HepG2 (cell line): ENCODE results near the gene CRTAC1. TPM values are rescaled to one million over a fixed set of nuclear protein-coding genes. Genes with fewer than 3 reads are reported as not detected.

ENCODE experiments used
- ATAD3A ChIP-seq: sonication (generic); formaldehyde crosslinking; IDR thresholded peaks from 2 replicates; pipeline ENCODE4 v1.4.0; 2020; ENCODE audit warnings: missing genetic modification reagents
- CBX2 ChIP-seq, 2 experiments: fragments of 200-600 bp in 1 of 2; sonication (generic); formaldehyde crosslinking in 1 of 2; IDR thresholded peaks; 2 replicates each; pipeline versions ENCODE4 v1.7.0 to v1.8.1; 2018 to 2022; ENCODE audit warnings: low read depth in 2 of 2, low read length in 1 of 2, mild to moderate bottlenecking in 1 of 2, missing genetic modification reagents in 1 of 2
- DDIT3 ChIP-seq: sonication (generic); formaldehyde crosslinking; IDR thresholded peaks from 2 replicates; pipeline ENCODE4 v1.4.0; 2020; ENCODE audit warnings: mild to moderate bottlenecking, missing genetic modification reagents
- HNRNPUL1 ChIP-seq: fragments of 200-400 bp; formaldehyde crosslinking; IDR thresholded peaks from 2 replicates; pipeline ENCODE4 v1.6.1; 2017; ENCODE audit warnings: low read depth, mild to moderate bottlenecking, low read length, moderate library complexity
- PRDM10 ChIP-seq: sonication (generic); formaldehyde crosslinking; IDR thresholded peaks from 2 replicates; pipeline ENCODE4 v1.4.0; 2020; ENCODE audit warnings: low read depth, missing genetic modification reagents
- TFE3 ChIP-seq: IDR thresholded peaks from 2 replicates; pipeline ENCODE4 v1.6.1; 2016
- ZBTB25 ChIP-seq: IDR thresholded peaks from 2 replicates; pipeline ENCODE4 v1.6.1; 2018; ENCODE audit warnings: missing genetic modification reagents
- ZNF12 ChIP-seq: sonication (generic); formaldehyde crosslinking; IDR thresholded peaks from 2 replicates; pipeline ENCODE4 v1.5.0; 2020; ENCODE audit warnings: missing genetic modification reagents
- ZNF260 ChIP-seq: sonication (generic); formaldehyde crosslinking; IDR thresholded peaks from 2 replicates; pipeline ENCODE4 v1.4.0; 2020; ENCODE audit warnings: missing genetic modification reagents, low read depth, mild to moderate bottlenecking, borderline replicate concordance
- ZNF414 ChIP-seq: sonication (generic); formaldehyde crosslinking; IDR thresholded peaks from 2 replicates; pipeline ENCODE4 v1.5.0; 2020; ENCODE audit warnings: missing genetic modification reagents
- ZNF563 ChIP-seq: sonication (generic); formaldehyde crosslinking; IDR thresholded peaks from 2 replicates; pipeline ENCODE4 v1.8.0; 2022; ENCODE audit warnings: mild to moderate bottlenecking, moderate library complexity, missing genetic modification reagents
- ZNF687 ChIP-seq: sonication (generic); formaldehyde crosslinking; IDR thresholded peaks from 2 replicates; pipeline ENCODE4 v1.5.1; 2020; ENCODE audit warnings: mild to moderate bottlenecking, missing genetic modification reagents, moderate library complexity
- polyA plus RNA-seq, 8 experiments: library from polyadenylated mRNA; depleted of rRNA in 3 of 8; stranded (reverse) in 7 of 8; unstranded in 1 of 8; fragments of >200 nt; fragmentation: Illumina TruSeq in 4 of 8; extraction: Trizol in 4 of 8; gene quantifications; 2 replicates each; pipeline versions ENCODE4 v1.2.1 to v1.2.3, GENCODE V29; 2011 to 2016; ENCODE audit warnings: low read depth in 4 of 8, missing spikeins in 1 of 8, mixed read lengths in 1 of 8; ENCODE audit not compliant: insufficient read depth in 1 of 8
- total RNA-seq, 5 experiments: library from RNA; depleted of rRNA; stranded (reverse); fragments of >200 nt; fragmentation: Illumina TruSeq; extraction: Trizol; gene quantifications; 2 replicates each; pipeline ENCODE4 v1.2.3, GENCODE V29; 2016; ENCODE audit warnings: low read depth in 1 of 5

CRTAC1 gene
- total and polyA plus RNA-seq, 2 of the 13 experiments (the other 11 are each of a cell fraction or from before 2014, with no cell fraction given): not detected

GRCh38 chr10:97849687-97850402 lies 180.6 kb downstream of the CRTAC1 start, which contains the start of gene GOLGA7B (continued):
- no peak for TF ChIP-seq PRDM10 (CRISPR knock-in tag)
- peak; percentile 26; the same call in 1 of the 2 replicates for TF ChIP-seq ZNF687 (CRISPR knock-in tag)
- TF ChIP-seq HNRNPUL1: no peak
- TF ChIP-seq ZNF12 (CRISPR knock-in tag): no peak
- no peak for TF ChIP-seq TFE3 (CRISPR knock-in tag)
- TF ChIP-seq DDIT3 (CRISPR knock-in tag): no peak
- TF ChIP-seq ZNF260: no peak
- TF ChIP-seq ZBTB25: peak; percentile 64; the same call in 1 of the 2 replicates
- peak; percentile 66 for TF ChIP-seq ZNF563 (CRISPR knock-in tag)
- TF ChIP-seq ATAD3A: no peak
- no peak for TF ChIP-seq ZNF414
- no peak for TF ChIP-seq CBX2 (IDR thresholded peaks at IDR 0.05; ENCODE audit: low read depth, low read length)
- no peak for TF ChIP-seq CBX2 (CRISPR knock-in tag; IDR thresholded peaks at IDR 0.05; ENCODE audit: low read depth)
